Keratinocyte (primary cell): ENCODE results near the gene LRRIQ1. TPM values are rescaled to one million over a fixed set of nuclear protein-coding genes. Genes with fewer than 3 reads are reported as not detected.

Source experiments
- DNase-seq: peaks from one replicate; pipeline ENCODE4 v3.0.0-alpha.2; 2011; ENCODE audit warnings: low read depth, missing footprints, low spot score
- FAIRE-seq: peaks from 2 replicates; lab custom pipeline; 2011; peaks lifted over from hg19 to GRCh38; lab: Jason Lieb, UNC
- H2AFZ ChIP-seq: 2 replicates; pipeline ENCODE4 v1.6.0; 2012; ENCODE audit warnings: low read length, control low read depth, inconsistent platforms; ENCODE audit not compliant: control insufficient read depth
- H3K27ac ChIP-seq: 2 replicates; pipeline ENCODE4 v1.5.1; 2011; ENCODE audit warnings: low read length; ENCODE audit not compliant: control insufficient read depth, insufficient read depth
- H3K27me3 ChIP-seq: 3 replicates; pipeline ENCODE4 v1.6.0; 2011; ENCODE audit warnings: low read length; ENCODE audit not compliant: control insufficient read depth, insufficient read depth; ENCODE audit errors: extremely low read depth
- H3K36me3 ChIP-seq, 2 experiments: 2 replicates in 1 of 2; 3 replicates in 1 of 2; pipeline ENCODE4 v1.5.1; 2011; ENCODE audit warnings: low read length in 2 of 2, mild to moderate bottlenecking in 1 of 2; ENCODE audit not compliant: control insufficient read depth in 2 of 2, insufficient read depth in 2 of 2; ENCODE audit errors: extremely low read depth in 1 of 2
- H3K4me1 ChIP-seq: 3 replicates; pipeline ENCODE4 v1.5.1; 2011; ENCODE audit warnings: low read length; ENCODE audit not compliant: control insufficient read depth, insufficient read depth; ENCODE audit errors: extremely low read depth
- H3K4me2 ChIP-seq: 3 replicates; pipeline ENCODE4 v1.6.0; 2011; ENCODE audit warnings: low read depth, low read length; ENCODE audit not compliant: control insufficient read depth, insufficient read depth; ENCODE audit errors: extremely low read depth
- H3K4me3 ChIP-seq, 3 experiments: fragments of 200-600 bp in 1 of 3; sonication (generic) in 1 of 3; 2 replicates in 2 of 3; 3 replicates in 1 of 3; pipeline ENCODE4 v1.5.1; 2011 to 2016; ENCODE audit warnings: low read length in 3 of 3, mild to moderate bottlenecking in 3 of 3, control low read depth in 2 of 3, inconsistent platforms in 1 of 3, low read depth in 1 of 3, mixed read lengths in 1 of 3, mixed run types in 1 of 3, moderate library complexity in 1 of 3; ENCODE audit not compliant: control insufficient read depth in 2 of 3, insufficient read depth in 2 of 3; ENCODE audit errors: extremely low read depth in 1 of 3
- H3K79me2 ChIP-seq: 2 replicates; pipeline ENCODE4 v1.6.0; 2012; ENCODE audit warnings: low read length; ENCODE audit not compliant: control insufficient read depth, insufficient read depth
- H3K9ac ChIP-seq: 3 replicates; pipeline ENCODE4 v1.6.0; 2011; ENCODE audit warnings: low read length; ENCODE audit not compliant: control insufficient read depth, insufficient read depth; ENCODE audit errors: extremely low read depth
- H3K9me1 ChIP-seq: 3 replicates; pipeline ENCODE4 v1.6.0; 2011; ENCODE audit warnings: low read length; ENCODE audit not compliant: control insufficient read depth, insufficient read depth; ENCODE audit errors: extremely low read depth
- H3K9me3 ChIP-seq: 2 replicates; pipeline ENCODE4 v1.5.1; 2012; ENCODE audit warnings: low read depth, low read length; ENCODE audit not compliant: control insufficient read depth
- H4K20me1 ChIP-seq: 3 replicates; pipeline ENCODE4 v1.6.0; 2011; ENCODE audit warnings: low read length; ENCODE audit not compliant: control insufficient read depth, insufficient read depth; ENCODE audit errors: extremely low read depth
- EZH2 ChIP-seq: IDR thresholded peaks from one replicate; pipeline ENCODE4 v1.6.1; 2012; ENCODE audit warnings: inconsistent platforms, mild to moderate bottlenecking, low read length, moderate library complexity
- dilution Hi-C: fragments of 300-500 bp; cut with MboI; formaldehyde crosslinking; loops from one replicate; pipeline ENCODE4 v1.7.0; 2020; ENCODE audit warnings: low sequenced_read_pairs; ENCODE audit not compliant: extremely low pct_ligation_motif_present
- polyA plus RNA-seq, 5 experiments: library from polyadenylated mRNA; depleted of rRNA in 3 of 5; stranded (reverse) in 3 of 5; stranded (forward) in 1 of 5; unstranded in 1 of 5; fragments of >200 nt; gene quantifications; 1 replicate in 1 of 5; 2 replicates in 3 of 5; 3 replicates in 1 of 5; pipeline versions ENCODE4 v1.2.1 to v1.2.3, GENCODE V29; 2011 to 2012; ENCODE audit warnings: missing spikeins in 2 of 5, low read depth in 1 of 5, low replicate concordance in 1 of 5
- TF ChIP-seq, protein P1 (sequence below), 3 experiments: IDR thresholded peaks in 1 of 3; conservative IDR thresholded peaks in 1 of 3; optimal IDR thresholded peaks in 1 of 3; 2 replicates in 2 of 3; 3 replicates in 1 of 3; pipeline versions ENCODE3 to v1.5.1; 2011; ENCODE audit warnings: low read length in 3 of 3, mild to moderate bottlenecking in 3 of 3, moderate library complexity in 2 of 3, control low read depth in 1 of 3, inconsistent platforms in 1 of 3; ENCODE audit not compliant: insufficient read depth in 2 of 3; ENCODE audit errors: extremely low read depth in 1 of 3

LRRIQ1 gene
- polyA plus RNA-seq, 1 donor (not counting 4 experiments of a cell fraction or from before 2014, with no cell fraction given), result 0.84 TPM

DNA sequence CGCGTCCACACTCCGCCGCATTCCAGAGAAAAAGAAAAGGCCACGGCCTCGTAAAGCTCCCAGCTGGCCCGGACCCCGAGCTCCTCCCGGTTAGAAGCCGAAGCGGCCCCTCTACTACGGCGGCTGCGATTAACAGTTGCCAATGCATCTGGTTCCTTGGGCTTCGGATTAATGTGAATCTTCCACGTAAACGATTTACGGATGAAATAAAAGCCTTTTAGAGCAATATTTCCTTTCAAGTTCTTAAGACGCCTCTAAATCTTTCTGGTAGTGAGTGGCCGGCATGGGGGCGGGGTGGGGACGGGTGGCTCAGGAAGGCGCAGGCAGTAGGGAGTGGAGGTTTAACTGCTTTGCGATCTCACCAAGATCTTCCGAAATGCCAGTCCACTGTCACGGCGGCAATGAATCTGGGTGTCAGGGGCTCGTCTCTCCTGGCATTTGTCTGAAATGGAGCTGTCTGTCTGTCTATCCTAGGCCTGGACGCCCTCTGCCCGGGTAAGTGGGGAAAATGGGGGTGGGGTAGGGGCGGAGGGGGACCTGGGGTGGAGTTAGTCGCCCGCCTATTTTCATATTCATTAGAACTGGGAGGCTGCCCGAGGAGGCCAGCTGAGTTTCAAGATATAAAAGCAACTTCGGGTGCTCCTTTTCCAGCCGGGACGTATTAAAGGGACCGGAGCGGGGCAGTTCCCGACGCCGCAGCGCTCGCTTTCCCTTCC is 243.5 kb downstream of the LRRIQ1 start:
- H3K9me3 ChIP-seq, result peaks cover 2% of the 10 kb centered on the region
- DNase-seq (no peak), FAIRE-seq (no peak)
- no peaks in the 10 kb centered on the region for H3K79me2 ChIP-seq
- TF ChIP-seq, protein P1, sequence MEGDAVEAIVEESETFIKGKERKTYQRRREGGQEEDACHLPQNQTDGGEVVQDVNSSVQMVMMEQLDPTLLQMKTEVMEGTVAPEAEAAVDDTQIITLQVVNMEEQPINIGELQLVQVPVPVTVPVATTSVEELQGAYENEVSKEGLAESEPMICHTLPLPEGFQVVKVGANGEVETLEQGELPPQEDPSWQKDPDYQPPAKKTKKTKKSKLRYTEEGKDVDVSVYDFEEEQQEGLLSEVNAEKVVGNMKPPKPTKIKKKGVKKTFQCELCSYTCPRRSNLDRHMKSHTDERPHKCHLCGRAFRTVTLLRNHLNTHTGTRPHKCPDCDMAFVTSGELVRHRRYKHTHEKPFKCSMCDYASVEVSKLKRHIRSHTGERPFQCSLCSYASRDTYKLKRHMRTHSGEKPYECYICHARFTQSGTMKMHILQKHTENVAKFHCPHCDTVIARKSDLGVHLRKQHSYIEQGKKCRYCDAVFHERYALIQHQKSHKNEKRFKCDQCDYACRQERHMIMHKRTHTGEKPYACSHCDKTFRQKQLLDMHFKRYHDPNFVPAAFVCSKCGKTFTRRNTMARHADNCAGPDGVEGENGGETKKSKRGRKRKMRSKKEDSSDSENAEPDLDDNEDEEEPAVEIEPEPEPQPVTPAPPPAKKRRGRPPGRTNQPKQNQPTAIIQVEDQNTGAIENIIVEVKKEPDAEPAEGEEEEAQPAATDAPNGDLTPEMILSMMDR (optimal IDR thresholded peaks at IDR 0.05 in 1 of 3, IDR thresholded peaks at IDR 0.05 in 1 of 3, conservative IDR thresholded peaks at IDR 0.05 in 1 of 3; ENCODE audit: extremely low read depth in 1 of 3, insufficient read depth in 2 of 3, low read length in 3 of 3), result no peak
- TF ChIP-seq EZH2, result no peak
- H3K27ac ChIP-seq, result no peak overlapping the region
- H3K27me3 ChIP-seq, result peaks cover 76% of the 10 kb centered on the region
- dilution Hi-C loops, result no loop called here
- H3K4me3 ChIP-seq, result peak overlapping the region in 2 of 3 experiments; percentile 55 to 63
- no peak overlapping the region for H3K9ac ChIP-seq
- no peaks in the 10 kb centered on the region for H3K9me1 ChIP-seq
- H3K36me3 ChIP-seq, result no peaks in the 10 kb centered on the region
- H3K4me2 ChIP-seq, result peak overlapping the region; percentile 79
- H4K20me1 ChIP-seq, result no peaks in the 10 kb centered on the region
- peak overlapping the region; percentile 66 for H2AFZ ChIP-seq
- H3K4me1 ChIP-seq, result peaks cover 10% of the 10 kb centered on the region

DNA sequence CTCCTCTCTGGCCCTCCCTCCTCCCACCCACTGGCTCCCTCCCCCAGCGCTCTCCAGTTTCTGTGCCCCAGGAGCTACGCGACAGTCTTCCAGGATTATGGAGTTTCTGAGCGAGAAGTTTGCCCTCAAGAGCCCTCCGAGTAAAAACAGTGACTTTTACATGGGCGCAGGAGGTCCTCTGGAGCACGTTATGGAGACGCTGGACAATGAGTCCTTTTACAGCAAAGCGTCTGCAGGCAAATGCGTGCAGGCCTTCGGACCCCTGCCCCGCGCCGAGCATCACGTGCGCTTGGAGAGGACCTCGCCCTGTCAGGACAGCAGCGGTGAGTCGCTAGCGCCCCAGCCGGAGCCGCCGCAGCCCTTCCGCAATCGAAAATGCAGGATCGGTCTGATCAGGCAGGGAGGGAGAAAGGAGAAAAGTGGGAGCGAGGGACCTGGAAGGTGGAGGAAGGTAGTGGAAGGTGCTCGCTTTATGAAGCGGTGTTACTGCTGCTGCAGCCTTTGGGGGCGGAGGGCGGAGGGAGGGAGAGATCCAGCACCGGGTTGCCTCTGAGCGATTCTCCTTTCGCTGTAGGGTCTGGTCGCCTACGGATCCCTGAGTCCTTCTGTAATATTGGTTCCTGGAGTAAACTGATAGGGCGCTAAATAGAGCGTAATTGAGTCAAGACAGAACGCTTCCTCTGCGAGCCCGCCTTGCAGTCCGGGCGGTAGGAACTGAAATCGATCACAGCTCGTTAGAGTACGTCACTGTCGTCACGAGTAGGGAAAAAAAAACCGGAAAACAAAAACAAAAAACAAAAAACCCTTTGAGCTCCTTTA is 244.2 kb downstream of the LRRIQ1 start, which contains the start of gene ALX1:
Gene ALX1 (plus strand): TSS at position 56 of the 819 bp plus-strand sequence. CDS start 42 bp downstream, at position 98.
- FAIRE-seq (no peak), DNase-seq (no peak)
- peaks cover 2% of the 10 kb centered on the region for H3K9me3 ChIP-seq
- H3K4me2 ChIP-seq, result peak within 1 kb of the TSS; percentile 79
- H3K27ac ChIP-seq, result no peak within 1 kb of the TSS
- dilution Hi-C loops, result no loop called here
- TF ChIP-seq, protein P1 (optimal IDR thresholded peaks at IDR 0.05 in 1 of 3, IDR thresholded peaks at IDR 0.05 in 1 of 3, conservative IDR thresholded peaks at IDR 0.05 in 1 of 3; ENCODE audit: extremely low read depth in 1 of 3, insufficient read depth in 2 of 3, low read length in 3 of 3), result no peak
- peak; percentile 96 for TF ChIP-seq EZH2
- peaks cover 69% of the 10 kb centered on the region for H3K27me3 ChIP-seq
- no peaks in the 10 kb centered on the region for H3K9me1 ChIP-seq
- H3K36me3 ChIP-seq, result no peaks in the 10 kb centered on the region
- H3K4me3 ChIP-seq, result peak within 1 kb of the TSS in 2 of 3 experiments; percentile 55 to 63
- no peaks in the 10 kb centered on the region for H3K79me2 ChIP-seq
- no peak within 1 kb of the TSS for H3K9ac ChIP-seq
- H3K4me1 ChIP-seq, result peaks cover 10% of the 10 kb centered on the region
- H2AFZ ChIP-seq, result peak within 1 kb of the TSS; percentile 66
- no peaks in the 10 kb centered on the region for H4K20me1 ChIP-seq
